Loucy (cell line): Measurements from ENCODE around the gene MMUT.
A peak's percentile ranks its signal among the peaks of the same experiment; 100 is the strongest.

Experiments
- H2AFZ ChIP-seq: fragments of 200-600 bp; sonication (generic); 2 replicates; pipeline ENCODE4 v1.6.0; 2016; ENCODE audit warnings: antibody characterized with exemption, mild to moderate bottlenecking, low read length, moderate library complexity
- H3F3A ChIP-seq: fragments of 200-600 bp; 2 replicates; pipeline ENCODE4 v1.6.0; 2016; ENCODE audit warnings: antibody characterized with exemption, low read depth, mild to moderate bottlenecking
- H3K27me3 ChIP-seq: fragments of 200-600 bp; sonication (generic); 2 replicates; pipeline ENCODE4 v1.6.1; 2014; ENCODE audit warnings: low read length, mild to moderate bottlenecking; ENCODE audit not compliant: insufficient read depth, poor library complexity, severe bottlenecking
- H3K36me3 ChIP-seq: fragments of 200-600 bp; sonication (generic); 2 replicates; pipeline ENCODE4 v1.6.1; 2016; ENCODE audit warnings: low read length; ENCODE audit not compliant: insufficient read depth
- H3K4me1 ChIP-seq: fragments of 200-600 bp; sonication (generic); 2 replicates; pipeline ENCODE4 v1.5.1; 2014; ENCODE audit warnings: low read length, mild to moderate bottlenecking; ENCODE audit not compliant: insufficient read depth, poor library complexity, severe bottlenecking
- H3K4me2 ChIP-seq: fragments of 200-600 bp; sonication (generic); 2 replicates; pipeline ENCODE4 v1.6.0; 2014; ENCODE audit warnings: antibody characterized with exemption, low read length, low read depth, mild to moderate bottlenecking; ENCODE audit not compliant: poor library complexity, severe bottlenecking
- H3K4me3 ChIP-seq: fragments of 200-600 bp; sonication (generic); 2 replicates; pipeline ENCODE4 v1.5.1; 2014; ENCODE audit warnings: low read length, mild to moderate bottlenecking, mixed read lengths; ENCODE audit not compliant: poor library complexity, severe bottlenecking
- H3K79me2 ChIP-seq: fragments of 200-600 bp; sonication (generic); 2 replicates; pipeline ENCODE4 v1.6.1; 2014; ENCODE audit warnings: low read length; ENCODE audit not compliant: insufficient read depth
- H3K9ac ChIP-seq: fragments of 200-600 bp; sonication (generic); 2 replicates; pipeline ENCODE4 v1.6.0; 2014; ENCODE audit warnings: mild to moderate bottlenecking, low read depth, low read length, moderate library complexity; ENCODE audit not compliant: poor library complexity, severe bottlenecking
- H3K9me2 ChIP-seq: fragments of 200-600 bp; sonication (generic); replicated peaks from 2 replicates; pipeline ENCODE4 v1.6.1; 2016; ENCODE audit warnings: low read depth, low read length, mixed read lengths
- H3K9me3 ChIP-seq: fragments of 200-600 bp; sonication (generic); 2 replicates; pipeline ENCODE4 v1.6.1; 2014; ENCODE audit warnings: mild to moderate bottlenecking, antibody characterized with exemption, low read length, low read depth; ENCODE audit not compliant: insufficient read depth
- H4K20me1 ChIP-seq: fragments of 200-600 bp; sonication (generic); 2 replicates; pipeline ENCODE4 v1.6.0; 2014; ENCODE audit warnings: antibody characterized with exemption, low read length, mild to moderate bottlenecking; ENCODE audit not compliant: insufficient read depth, poor library complexity, severe bottlenecking
- CTCF ChIP-seq: fragments of 200-600 bp; sonication (generic); conservative IDR thresholded peaks from 2 replicates; pipeline ENCODE4 v1.5.1; 2014; ENCODE audit warnings: mild to moderate bottlenecking, antibody characterized with exemption, low read length
- EZH2phosphoT487 ChIP-seq: fragments of 200-600 bp; IDR thresholded peaks from 2 replicates; pipeline ENCODE4 v1.6.1; 2018; ENCODE audit warnings: antibody characterized with exemption, mild to moderate bottlenecking, moderate library complexity, borderline replicate concordance

The MMUT gene

GRCh38 chr6:49504666-49505065, 41.6 kb upstream of the MMUT start:
- H3K4me3 ChIP-seq = no peak overlapping the region
- H3K36me3 ChIP-seq = no peaks in the 10 kb centered on the region
- H3K27me3 ChIP-seq = no peaks in the 10 kb centered on the region
- H2AFZ ChIP-seq = no peak overlapping the region
- H4K20me1 ChIP-seq = no peaks in the 10 kb centered on the region
- no peaks in the 10 kb centered on the region for H3K9me3 ChIP-seq
- TF ChIP-seq CTCF = no peak
- TF ChIP-seq EZH2phosphoT487 = no peak
- no peak overlapping the region for H3K4me2 ChIP-seq
- H3K4me1 ChIP-seq = peaks cover 2% of the 10 kb centered on the region
- no peaks in the 10 kb centered on the region for H3F3A ChIP-seq
- no peaks in the 10 kb centered on the region for H3K9me2 ChIP-seq
- H3K79me2 ChIP-seq = no peaks in the 10 kb centered on the region
- no peak overlapping the region for H3K9ac ChIP-seq

- TF ChIP-seq CTCF (no peak), EZH2phosphoT487 (no peak)
- no peaks in the 10 kb centered on the region for H3K27me3 ChIP-seq
- H3F3A ChIP-seq = no peaks in the 10 kb centered on the region
- H3K9me3 ChIP-seq = no peaks in the 10 kb centered on the region
- H3K4me1 ChIP-seq = peaks cover 9% of the 10 kb centered on the region
- H4K20me1 ChIP-seq = no peaks in the 10 kb centered on the region
- H3K36me3 ChIP-seq = no peaks in the 10 kb centered on the region
- H3K4me3 ChIP-seq = peak within 1 kb of the TSS; percentile 36
- H3K4me2 ChIP-seq = peak within 1 kb of the TSS; percentile 56
- no peak within 1 kb of the TSS for H2AFZ ChIP-seq
- H3K9ac ChIP-seq = no peak within 1 kb of the TSS
- no peaks in the 10 kb centered on the region for H3K9me2 ChIP-seq
- no peaks in the 10 kb centered on the region for H3K79me2 ChIP-seq
Observed at GRCh38 chr6:49499623-49500022, 36.6 kb upstream of the MMUT start, which contains the start of gene GLYATL3. GLYATL3 (plus strand) TSS chr6:49499923; CDS start chr6:49511991, 12,068 bp downstream.

- Histone ChIP-seq H2AFZ (no peak overlapping the region), H3K9me3 (no peaks in the 10 kb centered on the region), H3K79me2 (no peaks in the 10 kb centered on the region), H4K20me1 (no peaks in the 10 kb centered on the region), H3K9me2 (no peaks in the 10 kb centered on the region), H3K27me3 (no peaks in the 10 kb centered on the region), H3K36me3 (peaks cover under 1% of the 10 kb centered on the region; the same call in 1 of the 2 replicates), H3K4me3 (peak overlapping the region; percentile 36), H3F3A (no peaks in the 10 kb centered on the region), H3K4me2 (peak overlapping the region; percentile 56), H3K4me1 (peaks cover 9% of the 10 kb centered on the region), H3K9ac (no peak overlapping the region)
- TF ChIP-seq CTCF = no peak
- TF ChIP-seq EZH2phosphoT487 = no peak
Observed at GRCh38 chr6:49499126-49499525, 36.1 kb upstream of the MMUT start.
